Measurements from ENCODE around the gene ARHGDIB. TPM values are rescaled to one million over a fixed set of nuclear protein-coding genes. Genes with fewer than 3 reads are reported as not detected.

Gene ARHGDIB
- total RNA-seq, 1 experiment from 2014 or later: 23.5 TPM

- no peaks in the 10 kb centered on the region for H3K36me3 Mint-ChIP-seq (ENCODE audit: insufficient read depth, unreplicated experiment)
- CTCF ChIA-PET: no interaction called here
- no peak for DNase-seq
- no peak overlapping the region for H3K27ac Mint-ChIP-seq (ENCODE audit: unreplicated experiment)
- H3K4me1 Mint-ChIP-seq (ENCODE audit: low read depth, unreplicated experiment): peaks cover 6% of the 10 kb centered on the region
- no TSS peak for BruUV-seq (replicated peaks)
- intact Hi-C loops (cut with micrococcal nuclease; ENCODE audit: unreplicated experiment): no loop called here
- H3K27me3 Mint-ChIP-seq (ENCODE audit: unreplicated experiment): peaks cover 23% of the 10 kb centered on the region
- H3K9me3 Mint-ChIP-seq (ENCODE audit: low read depth, unreplicated experiment): no peaks in the 10 kb centered on the region
- no peak for TF ChIP-seq CTCF (IDR thresholded peaks at IDR 0.05; ENCODE audit: unreplicated experiment)
- H3K4me3 Mint-ChIP-seq (ENCODE audit: low read depth, unreplicated experiment): no peak overlapping the region
Observed at GRCh38 chr12:15004421-15004820, 43.0 kb upstream of the ARHGDIB start.

DNA sequence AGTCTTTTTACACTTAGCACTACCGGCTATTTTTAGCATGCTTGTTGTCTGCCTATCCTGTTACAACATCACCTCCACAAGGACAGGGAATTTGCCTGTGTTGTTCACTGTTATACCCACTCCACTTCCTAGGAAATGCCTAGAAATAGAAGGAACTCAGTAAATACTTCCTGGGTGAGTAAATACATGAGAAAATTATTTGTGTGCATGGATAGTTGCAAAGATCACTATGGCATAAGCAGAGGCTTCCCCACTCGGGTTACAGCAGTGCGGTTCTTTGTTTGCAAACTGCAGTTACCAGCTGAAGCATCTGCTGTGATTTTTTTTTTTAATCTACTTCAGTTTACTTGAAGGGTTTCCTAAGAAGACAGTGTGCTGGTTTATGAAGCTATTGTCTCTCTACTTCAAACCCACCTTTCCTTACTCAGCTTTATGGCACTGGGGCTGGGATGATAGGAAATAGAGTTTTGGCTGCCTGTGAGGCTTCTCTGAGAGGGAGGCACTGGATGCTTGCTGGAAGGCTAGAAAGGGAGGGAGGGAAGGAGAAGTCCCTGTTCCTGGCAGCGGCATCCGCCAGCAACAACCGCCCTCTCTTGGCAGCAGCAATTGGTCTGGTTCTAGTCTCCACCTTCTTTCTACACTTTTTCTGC lies 40.5 kb upstream of the ARHGDIB start:
- H3K9me3 Mint-ChIP-seq (ENCODE audit: low read depth, unreplicated experiment): no peaks in the 10 kb centered on the region
- no peak for DNase-seq
- TF ChIP-seq CTCF (IDR thresholded peaks at IDR 0.05; ENCODE audit: unreplicated experiment): no peak
- CTCF ChIA-PET: interaction anchor here (0.7 kb wide), 1 partner anchor 1288 kb away, joined by 3 read pairs; no protein-coding TSS in a partner anchor
- intact Hi-C loops (cut with micrococcal nuclease; ENCODE audit: unreplicated experiment): no loop called here
- peaks cover 20% of the 10 kb centered on the region for H3K4me1 Mint-ChIP-seq (ENCODE audit: low read depth, unreplicated experiment)
- no peak overlapping the region for H3K4me3 Mint-ChIP-seq (ENCODE audit: low read depth, unreplicated experiment)
- H3K36me3 Mint-ChIP-seq (ENCODE audit: insufficient read depth, unreplicated experiment): no peaks in the 10 kb centered on the region
- H3K27ac Mint-ChIP-seq (ENCODE audit: unreplicated experiment): no peak overlapping the region
- peaks cover 13% of the 10 kb centered on the region for H3K27me3 Mint-ChIP-seq (ENCODE audit: unreplicated experiment)
- no TSS peak for BruUV-seq (replicated peaks)

- CTCF ChIA-PET: no interaction called here
- H3K4me1 Mint-ChIP-seq (ENCODE audit: low read depth, unreplicated experiment): peaks cover 20% of the 10 kb centered on the region
Observed at GRCh38 chr12:15000575-15000974, 39.2 kb upstream of the ARHGDIB start.

DNA sequence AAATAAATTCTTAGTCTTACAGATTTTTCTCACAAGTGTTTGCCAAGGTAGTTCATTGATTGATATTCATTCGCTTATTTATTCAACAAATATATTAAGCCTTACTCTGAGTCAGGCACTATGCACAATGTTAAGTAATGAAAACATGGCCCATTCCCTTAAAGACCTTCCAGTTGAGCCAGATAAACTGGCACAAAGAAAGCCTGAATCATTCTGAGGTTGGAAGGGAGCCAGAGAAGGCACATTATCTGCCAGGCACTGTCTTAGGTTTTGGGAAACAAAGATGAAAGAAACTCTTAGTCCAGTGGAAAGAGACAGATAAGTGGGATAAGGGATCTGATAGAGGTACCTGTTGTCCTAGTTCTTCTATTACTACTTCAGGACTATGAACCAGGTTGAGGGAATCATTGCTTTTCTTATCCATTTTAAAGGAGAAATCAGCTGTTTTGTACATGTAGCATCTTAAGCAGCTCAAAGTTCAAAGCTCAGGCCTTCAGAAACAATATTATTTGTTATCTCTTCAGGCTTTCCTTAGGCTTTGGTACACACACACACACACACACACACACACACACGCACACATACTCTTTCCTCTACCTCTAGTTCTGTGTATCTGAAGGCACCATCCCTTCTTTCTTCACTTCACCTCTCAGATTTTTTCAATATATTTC lies 38.4 kb upstream of the ARHGDIB start:
- DNase-seq: no peak
- Mint-ChIP-seq H3K9me3 (ENCODE audit: low read depth, unreplicated experiment) (no peaks in the 10 kb centered on the region), H3K4me3 (ENCODE audit: low read depth, unreplicated experiment) (no peak overlapping the region), H3K27me3 (ENCODE audit: unreplicated experiment) (no peaks in the 10 kb centered on the region), H3K4me1 (ENCODE audit: low read depth, unreplicated experiment) (peaks cover 20% of the 10 kb centered on the region), H3K27ac (ENCODE audit: unreplicated experiment) (no peak overlapping the region), H3K36me3 (ENCODE audit: insufficient read depth, unreplicated experiment) (no peaks in the 10 kb centered on the region)
- no peak for TF ChIP-seq CTCF (IDR thresholded peaks at IDR 0.05; ENCODE audit: unreplicated experiment)
- CTCF ChIA-PET: interaction anchor here (0.6 kb wide), 1 partner anchor 171 kb away, joined by 3 read pairs; no protein-coding TSS in a partner anchor
- no TSS peak for BruUV-seq (replicated peaks)
- intact Hi-C loops (cut with micrococcal nuclease; ENCODE audit: unreplicated experiment): loop anchor here (5.0 kb wide), 2 partner anchors 152 to 222 kb away; partner anchors contain the start of gene RERG

More at GRCh38 chr12:15000575-15000974, 39.2 kb upstream of the ARHGDIB start:
- Mint-ChIP-seq H3K27ac (ENCODE audit: unreplicated experiment) (no peak overlapping the region), H3K27me3 (ENCODE audit: unreplicated experiment) (peaks cover under 1% of the 10 kb centered on the region), H3K36me3 (ENCODE audit: insufficient read depth, unreplicated experiment) (no peaks in the 10 kb centered on the region), H3K9me3 (ENCODE audit: low read depth, unreplicated experiment) (no peaks in the 10 kb centered on the region), H3K4me3 (ENCODE audit: low read depth, unreplicated experiment) (no peak overlapping the region)
- intact Hi-C loops (cut with micrococcal nuclease; ENCODE audit: unreplicated experiment): no loop called here
- TF ChIP-seq CTCF (IDR thresholded peaks at IDR 0.05; ENCODE audit: unreplicated experiment): no peak
- no peak for DNase-seq
- no TSS peak for BruUV-seq (replicated peaks)

All from Calu3 (cell line).